ENCODE results near the gene PIK3CB. TPM values are rescaled to one million over a fixed set of nuclear protein-coding genes. Genes with fewer than 3 reads are reported as not detected.

PIK3CB gene
- total and polyA plus RNA-seq, 2 donors: 14.3 to 22.8 TPM

GRCh38 chr3:138776961-138777360 lies 57.8 kb downstream of the PIK3CB start:
- Histone ChIP-seq H3K4me1 (ENCODE audit: insufficient read depth) (no peaks in the 10 kb centered on the region), H3K36me3 (ENCODE audit: insufficient read depth) (no peaks in the 10 kb centered on the region), H3K27ac (ENCODE audit: low read depth) (no peak overlapping the region), H3K4me3 (ENCODE audit: low read depth, low read length) (no peak overlapping the region)
- WGBS: over 99% methylated on average over 2 of the region's 2 CpGs
- no peak for DNase-seq (ENCODE audit: extremely low spot score)

GRCh38 chr3:138775254-138775595 lies 59.5 kb downstream of the PIK3CB start:
- H3K36me3 ChIP-seq (ENCODE audit: insufficient read depth): no peaks in the 10 kb centered on the region
- WGBS: 57% methylated on average over 4 of the region's 4 CpGs
- H3K27ac ChIP-seq (ENCODE audit: low read depth): no peak overlapping the region
- H3K4me1 ChIP-seq (ENCODE audit: insufficient read depth): no peaks in the 10 kb centered on the region
- no peak overlapping the region for H3K4me3 ChIP-seq (ENCODE audit: low read depth, low read length)
- no peak for DNase-seq (ENCODE audit: extremely low spot score)

DNA sequence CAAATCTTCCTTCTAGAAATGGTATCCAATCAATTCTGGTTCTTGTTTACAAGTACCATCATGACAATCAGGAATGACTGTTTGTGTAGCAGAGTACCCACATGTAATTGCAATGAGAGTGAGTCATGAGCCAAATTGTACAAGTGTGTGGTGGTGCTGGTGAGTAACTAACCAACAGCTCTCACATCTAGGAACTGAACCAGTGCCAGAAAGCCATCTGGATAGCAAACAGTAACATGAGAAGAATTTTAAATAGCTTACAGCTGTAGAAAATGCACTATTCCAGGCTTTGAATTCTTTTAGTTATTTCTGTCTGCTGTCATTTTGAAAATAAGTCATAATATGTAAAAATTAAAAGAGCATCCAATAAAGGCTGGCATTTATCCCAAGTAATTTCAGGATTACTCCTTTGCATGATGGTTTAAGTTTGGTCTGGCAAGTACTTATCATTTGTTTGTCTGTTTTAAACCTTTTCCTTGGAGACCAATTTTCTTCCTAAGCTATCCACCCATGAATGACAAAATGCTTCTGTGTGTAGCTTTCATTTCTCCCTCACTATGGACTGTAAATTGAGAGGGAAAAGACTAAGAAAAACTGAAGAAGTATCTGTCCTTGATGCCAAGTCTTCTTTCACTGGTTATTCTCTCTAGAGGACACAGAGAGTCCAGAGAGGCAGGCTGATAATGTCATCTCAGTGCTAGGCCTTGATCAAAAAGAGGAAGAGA lies 60.0 kb downstream of the PIK3CB start:
- Histone ChIP-seq H3K27ac (ENCODE audit: low read depth) (no peak overlapping the region), H3K4me1 (ENCODE audit: insufficient read depth) (no peaks in the 10 kb centered on the region), H3K36me3 (ENCODE audit: insufficient read depth) (no peaks in the 10 kb centered on the region), H3K4me3 (ENCODE audit: low read depth, low read length) (no peak overlapping the region)
- peak; percentile 62 for DNase-seq (ENCODE audit: extremely low spot score)

GRCh38 chr3:138771585-138771984 lies 63.1 kb downstream of the PIK3CB start:
- Histone ChIP-seq H3K4me3 (ENCODE audit: low read depth, low read length) (no peak overlapping the region), H3K36me3 (ENCODE audit: insufficient read depth) (no peaks in the 10 kb centered on the region), H3K27ac (ENCODE audit: low read depth) (no peak overlapping the region), H3K4me1 (ENCODE audit: insufficient read depth) (no peaks in the 10 kb centered on the region)
- no peak for DNase-seq (ENCODE audit: extremely low spot score)
- WGBS: 98% methylated on average over 2 of the region's 2 CpGs

GRCh38 chr3:138769616-138770015 lies 65.1 kb downstream of the PIK3CB start:
- H3K36me3 ChIP-seq (ENCODE audit: insufficient read depth): no peaks in the 10 kb centered on the region
- no peaks in the 10 kb centered on the region for H3K4me1 ChIP-seq (ENCODE audit: insufficient read depth)
- H3K27ac ChIP-seq (ENCODE audit: low read depth): no peak overlapping the region
- no peak overlapping the region for H3K4me3 ChIP-seq (ENCODE audit: low read depth, low read length)
- no peak for DNase-seq (ENCODE audit: extremely low spot score)

GRCh38 chr3:138768946-138769345 lies 65.8 kb downstream of the PIK3CB start:
- no peaks in the 10 kb centered on the region for H3K4me1 ChIP-seq (ENCODE audit: insufficient read depth)
- WGBS: 98% methylated on average over 5 of the region's 5 CpGs
- no peak overlapping the region for H3K4me3 ChIP-seq (ENCODE audit: low read depth, low read length)
- no peak for DNase-seq (ENCODE audit: extremely low spot score)
- H3K27ac ChIP-seq (ENCODE audit: low read depth): no peak overlapping the region
- no peaks in the 10 kb centered on the region for H3K36me3 ChIP-seq (ENCODE audit: insufficient read depth)

- DNase-seq (ENCODE audit: extremely low spot score): no peak
- H3K4me3 ChIP-seq (ENCODE audit: low read depth, low read length): no peak overlapping the region
- no peaks in the 10 kb centered on the region for H3K36me3 ChIP-seq (ENCODE audit: insufficient read depth)
- no peaks in the 10 kb centered on the region for H3K4me1 ChIP-seq (ENCODE audit: insufficient read depth)
- 94% methylated on average over 1 of the region's 1 CpG for WGBS
- H3K27ac ChIP-seq (ENCODE audit: low read depth): no peak overlapping the region
Observed at GRCh38 chr3:138768125-138768524, 66.6 kb downstream of the PIK3CB start.

DNA sequence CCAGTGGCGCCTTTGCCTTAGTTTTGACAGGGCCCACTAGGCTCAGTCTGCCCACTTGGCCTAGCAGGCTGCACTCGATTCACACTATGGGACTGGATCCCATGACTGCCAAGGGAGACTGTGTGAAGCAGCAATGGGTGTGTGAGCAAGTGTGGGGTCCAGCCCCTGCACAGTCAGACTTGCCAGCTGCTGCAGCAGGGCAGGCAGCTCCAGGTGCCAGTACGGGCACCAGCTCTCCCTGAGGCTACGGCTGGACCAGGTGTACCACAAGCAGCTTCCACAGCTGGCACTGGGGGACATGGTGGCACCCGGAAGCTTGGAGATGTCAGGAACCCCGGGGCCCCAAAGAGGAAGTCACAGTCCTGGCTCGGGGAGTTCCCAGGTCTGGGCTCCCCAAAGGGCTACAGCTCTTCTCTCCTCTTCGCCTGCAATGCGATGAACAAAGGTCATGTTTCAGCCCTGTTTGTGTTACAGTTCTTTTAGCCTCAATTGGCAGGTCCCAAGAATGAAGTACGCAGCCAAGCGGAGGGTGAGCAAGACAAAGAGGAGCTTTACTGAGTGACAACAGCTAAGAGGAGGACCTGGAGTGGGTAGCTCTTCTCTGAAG lies 67.1 kb downstream of the PIK3CB start:
- Histone ChIP-seq H3K4me3 (ENCODE audit: low read depth, low read length) (no peak overlapping the region), H3K27ac (ENCODE audit: low read depth) (no peak overlapping the region), H3K36me3 (ENCODE audit: insufficient read depth) (no peaks in the 10 kb centered on the region), H3K4me1 (ENCODE audit: insufficient read depth) (no peaks in the 10 kb centered on the region)
- WGBS: 96% methylated on average over 11 of the region's 11 CpGs
- no peak for DNase-seq (ENCODE audit: extremely low spot score)

- Histone ChIP-seq H3K4me3 (ENCODE audit: low read depth, low read length) (no peak overlapping the region), H3K27ac (ENCODE audit: low read depth) (no peak overlapping the region), H3K36me3 (ENCODE audit: insufficient read depth) (no peaks in the 10 kb centered on the region), H3K4me1 (ENCODE audit: insufficient read depth) (no peaks in the 10 kb centered on the region)
- WGBS: 97% methylated on average over 2 of the region's 2 CpGs
- no peak for DNase-seq (ENCODE audit: extremely low spot score)
Observed at GRCh38 chr3:138761002-138761401, 73.7 kb downstream of the PIK3CB start.

- WGBS: 86% methylated on average over 2 of the region's 2 CpGs
- Histone ChIP-seq H3K4me1 (ENCODE audit: insufficient read depth) (no peaks in the 10 kb centered on the region), H3K36me3 (ENCODE audit: insufficient read depth) (peaks cover 1% of the 10 kb centered on the region), H3K27ac (ENCODE audit: low read depth) (no peak overlapping the region), H3K4me3 (ENCODE audit: low read depth, low read length) (no peak overlapping the region)
- no peak for DNase-seq (ENCODE audit: extremely low spot score)
Observed at GRCh38 chr3:138748190-138748589, 86.5 kb downstream of the PIK3CB start.

GRCh38 chr3:138747225-138747624 lies 87.5 kb downstream of the PIK3CB start:
- 69% methylated on average over 1 of the region's 1 CpG for WGBS

GRCh38 chr3:138740072-138740471 lies 94.7 kb downstream of the PIK3CB start:
- Histone ChIP-seq H3K36me3 (ENCODE audit: insufficient read depth) (peaks cover 4% of the 10 kb centered on the region), H3K4me1 (ENCODE audit: insufficient read depth) (no peaks in the 10 kb centered on the region), H3K4me3 (ENCODE audit: low read depth, low read length) (no peak overlapping the region), H3K27ac (ENCODE audit: low read depth) (no peak overlapping the region)
- DNase-seq (ENCODE audit: extremely low spot score): no peak
- WGBS: 89% methylated on average over 5 of the region's 5 CpGs

More at GRCh38 chr3:138747225-138747624, 87.5 kb downstream of the PIK3CB start:
- H3K27ac ChIP-seq (ENCODE audit: low read depth): no peak overlapping the region
- H3K4me1 ChIP-seq (ENCODE audit: insufficient read depth): no peaks in the 10 kb centered on the region
- no peak for DNase-seq (ENCODE audit: extremely low spot score)
- no peaks in the 10 kb centered on the region for H3K36me3 ChIP-seq (ENCODE audit: insufficient read depth)
- H3K4me3 ChIP-seq (ENCODE audit: low read depth, low read length): no peak overlapping the region

- peaks cover 1% of the 10 kb centered on the region for H3K36me3 ChIP-seq (ENCODE audit: insufficient read depth)
- H3K4me3 ChIP-seq (ENCODE audit: low read depth, low read length): no peak overlapping the region
- H3K4me1 ChIP-seq (ENCODE audit: insufficient read depth): no peaks in the 10 kb centered on the region
- no peak for DNase-seq (ENCODE audit: extremely low spot score)
- no peak overlapping the region for H3K27ac ChIP-seq (ENCODE audit: low read depth)
- 69% methylated on average over 1 of the region's 1 CpG for WGBS
Observed at GRCh38 chr3:138732456-138732855, 102.3 kb downstream of the PIK3CB start.

- peaks cover 6% of the 10 kb centered on the region for H3K36me3 ChIP-seq (ENCODE audit: insufficient read depth)
- DNase-seq (ENCODE audit: extremely low spot score): no peak
- WGBS: 91% methylated on average over 5 of the region's 5 CpGs
- H3K4me3 ChIP-seq (ENCODE audit: low read depth, low read length): no peak overlapping the region
- no peaks in the 10 kb centered on the region for H3K4me1 ChIP-seq (ENCODE audit: insufficient read depth)
- no peak overlapping the region for H3K27ac ChIP-seq (ENCODE audit: low read depth)
Observed at GRCh38 chr3:138726946-138727730, 107.6 kb downstream of the PIK3CB start.
